Spleen (tissue), 7 donors: ENCODE data around the gene CD274.

Source experiments
- CTCF ChIP-seq, 11 experiments: fragments of 200-600 bp in 7 of 11; fragments of 450-650 bp in 4 of 11; sonication (generic) in 4 of 11; IDR thresholded peaks in 8 of 11; conservative IDR thresholded peaks in 3 of 11; 1 replicate in 7 of 11; 2 replicates in 4 of 11; pipeline versions ENCODE4 v1.4.0 to v1.8.0; 2016 to 2021; ENCODE audit warnings: antibody characterized with exemption in 11 of 11, inconsistent platforms in 4 of 11, mild to moderate bottlenecking in 1 of 11
- POLR2AphosphoS5 ChIP-seq, 3 donors: sonication (generic); formaldehyde crosslinking; IDR thresholded peaks; one replicate each; pipeline ENCODE4 v1.5.1; 2017; ENCODE audit warnings: antibody characterized with exemption in 3 of 3
- donor health status: DM: no; HTN: no; CAD: no; lungs with moderate emphysema.
- donor health status: DM: no; HTN: no; CAD: no.
- donor health status: DM: no; HTN: no; CAD: no.

GRCh38 chr9:5437254-5438216, 12.8 kb upstream of the CD274 start, which contains the start of gene PLGRKT:
- TF ChIP-seq POLR2AphosphoS5 (IDR thresholded peaks at IDR 0.05) (peak; percentile 94 to 97 (median 97)), CTCF (IDR thresholded peaks at IDR 0.05 in 8 of 11, conservative IDR thresholded peaks at IDR 0.05 in 3 of 11) (peak in 7 of 11 experiments; percentile 18 to 46 (median 41))
